Measurements from ENCODE around the gene C1orf226.

DNA sequence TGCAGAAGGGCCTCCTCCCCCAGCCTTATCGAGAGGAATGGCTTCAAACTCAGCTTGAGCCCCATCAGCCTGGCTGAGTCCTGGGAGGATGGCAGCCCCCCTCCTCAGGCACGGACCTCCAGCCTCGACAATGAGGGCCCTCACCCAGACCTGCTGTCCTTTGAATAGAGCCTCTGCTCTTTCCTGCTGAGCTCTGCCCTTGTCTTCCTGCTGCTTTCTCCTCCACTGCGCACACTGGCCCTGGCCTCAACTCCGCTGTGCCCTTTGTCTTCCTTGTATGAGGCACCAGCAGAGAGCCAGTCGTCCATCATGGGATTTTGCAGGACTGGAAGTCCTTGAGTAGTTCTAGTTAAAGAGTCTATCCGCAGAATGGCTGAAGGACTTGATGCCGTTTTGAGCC, 2.0 kb downstream of the C1orf226 start:
- TF ChIP-seq, protein P1, sequence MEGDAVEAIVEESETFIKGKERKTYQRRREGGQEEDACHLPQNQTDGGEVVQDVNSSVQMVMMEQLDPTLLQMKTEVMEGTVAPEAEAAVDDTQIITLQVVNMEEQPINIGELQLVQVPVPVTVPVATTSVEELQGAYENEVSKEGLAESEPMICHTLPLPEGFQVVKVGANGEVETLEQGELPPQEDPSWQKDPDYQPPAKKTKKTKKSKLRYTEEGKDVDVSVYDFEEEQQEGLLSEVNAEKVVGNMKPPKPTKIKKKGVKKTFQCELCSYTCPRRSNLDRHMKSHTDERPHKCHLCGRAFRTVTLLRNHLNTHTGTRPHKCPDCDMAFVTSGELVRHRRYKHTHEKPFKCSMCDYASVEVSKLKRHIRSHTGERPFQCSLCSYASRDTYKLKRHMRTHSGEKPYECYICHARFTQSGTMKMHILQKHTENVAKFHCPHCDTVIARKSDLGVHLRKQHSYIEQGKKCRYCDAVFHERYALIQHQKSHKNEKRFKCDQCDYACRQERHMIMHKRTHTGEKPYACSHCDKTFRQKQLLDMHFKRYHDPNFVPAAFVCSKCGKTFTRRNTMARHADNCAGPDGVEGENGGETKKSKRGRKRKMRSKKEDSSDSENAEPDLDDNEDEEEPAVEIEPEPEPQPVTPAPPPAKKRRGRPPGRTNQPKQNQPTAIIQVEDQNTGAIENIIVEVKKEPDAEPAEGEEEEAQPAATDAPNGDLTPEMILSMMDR (IDR thresholded peaks at IDR 0.05), result no peak
- TF ChIP-seq POLR2A (IDR thresholded peaks at IDR 0.05), result no peak

All from heart left ventricle (tissue), 13 donors.